ENCODE results near the gene ACOXL. TPM values are rescaled to one million over a fixed set of nuclear protein-coding genes. Genes with fewer than 3 reads are reported as not detected.
A peak's percentile ranks its signal among the peaks of the same experiment; 100 is the strongest.

The ACOXL gene
- total and polyA plus RNA-seq, 2 of the 8 experiments (the other 6 are each of a cell fraction or from before 2014, with no cell fraction given): 11.4 to 20.6 TPM

DNA sequence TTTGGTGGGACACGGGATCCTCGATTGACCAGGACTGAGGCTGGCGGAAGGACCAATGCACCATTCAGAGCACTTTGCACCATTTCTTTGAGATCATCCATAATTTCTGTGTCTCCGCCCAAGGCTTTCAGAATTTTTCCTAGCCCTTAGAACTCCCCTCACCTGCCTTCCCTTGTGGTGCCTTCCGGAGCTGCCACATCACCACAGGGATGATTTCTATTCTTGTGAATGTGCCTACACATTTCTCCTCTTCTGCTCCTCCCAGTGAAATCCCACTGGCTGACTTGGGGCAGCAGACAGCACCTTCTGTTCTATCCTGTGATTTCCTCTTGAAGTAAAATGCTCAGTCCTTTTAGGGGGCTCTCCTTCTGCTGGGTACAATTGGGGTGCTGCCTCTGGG is 11.2 kb downstream of the ACOXL start:
- CTCF ChIA-PET (ENCODE audit: partially characterized antibody): interaction anchor here (1.5 kb wide), 1 partner anchor 11 kb away, joined by 3 read pairs; the partner anchor contains the start of gene ACOXL

More for the DNA sequence above, 11.2 kb downstream of the ACOXL start:
- Histone ChIP-seq H3K18ac (ENCODE audit: extremely low read depth, low read length) (no peak overlapping the region), H2BK5ac (ENCODE audit: low read depth, low read length) (no peak overlapping the region), H4K5ac (ENCODE audit: insufficient read length, low read depth, low read length) (no peak overlapping the region), H2AK5ac (ENCODE audit: low read depth, low read length) (no peak overlapping the region), H3K23me2 (ENCODE audit: low read depth, low read length) (no peaks in the 10 kb centered on the region), H4K91ac (replicated peaks; ENCODE audit: insufficient read length, low read length) (peak overlapping the region; percentile 38), H3K79me1 (ENCODE audit: low read depth, low read length) (peaks cover 5% of the 10 kb centered on the region), H3K14ac (ENCODE audit: insufficient read length) (no peak overlapping the region), H4K20me1 (replicated peaks in 1 of 2; ENCODE audit: control insufficient read depth in 1 of 2, insufficient read depth in 2 of 2, low read length in 2 of 2) (peaks cover 0 to 4% of the 10 kb centered on the region in 2 experiments), H4K8ac (ENCODE audit: extremely low read depth, insufficient read depth, low read length) (no peak overlapping the region; the same call in 1 of the 2 replicates), H3K27ac (ENCODE audit: low read depth, low read length) (no peak overlapping the region), H3K4ac (replicated peaks; ENCODE audit: insufficient read length, low read depth, low read length) (no peak overlapping the region), H3K9me3 (ENCODE audit: insufficient read depth in 2 of 2, low read depth in 1 of 2, low read length in 1 of 2) (no peaks in the 10 kb centered on the region), H3K23ac (ENCODE audit: insufficient read length) (no peak overlapping the region), H3K9ac (replicated peaks in 1 of 4; ENCODE audit: extremely low read depth in 1 of 4, low read depth in 3 of 4, low read length in 3 of 4) (no peak overlapping the region), H3K4me2 (ENCODE audit: insufficient read depth in 1 of 2, low read depth in 2 of 2, low read length in 2 of 2) (no peak overlapping the region; a peak in 1 of 4 replicates), H2BK120ac (replicated peaks; ENCODE audit: low read depth, low read length) (no peak overlapping the region), H2BK15ac (ENCODE audit: low read length) (no peak overlapping the region), H3K4me1 (replicated peaks in 1 of 4; ENCODE audit: control insufficient read depth in 3 of 4, insufficient read depth in 4 of 4, low read length in 3 of 4) (peaks cover 9 to 32% (median 27%) of the 10 kb centered on the region in 4 experiments), H3K36me3 (ENCODE audit: control insufficient read depth in 2 of 4, insufficient read depth in 4 of 4, low read length in 3 of 4) (peaks cover 0 to 4% (median 0%) of the 10 kb centered on the region in 4 experiments; a peak in 2 of 8 replicates), H3K56ac (replicated peaks; ENCODE audit: insufficient read length, low read depth, low read length) (no peak overlapping the region), H3K27me3 (replicated peaks in 1 of 4; ENCODE audit: control insufficient read depth in 3 of 4, extremely low read depth in 1 of 4, insufficient read depth in 3 of 4, low read length in 3 of 4) (no peaks in the 10 kb centered on the region), H2AFZ (ENCODE audit: low read length) (no peak overlapping the region), H2BK20ac (ENCODE audit: low read length) (no peak overlapping the region), H2BK12ac (ENCODE audit: low read depth, low read length) (no peak overlapping the region), H3K79me2 (ENCODE audit: control insufficient read depth in 1 of 2, insufficient read depth in 2 of 2, low read length in 2 of 2) (peaks cover 6 to 86% of the 10 kb centered on the region in 2 experiments), H3K4me3 (ENCODE audit: extremely low read depth in 1 of 4, insufficient read depth in 2 of 4, low read depth in 3 of 4, low read length in 4 of 4) (no peak overlapping the region)
- no peak for TF ChIP-seq CEBPB (IDR thresholded peaks at IDR 0.05; ENCODE audit: low read depth, low read length)
- TF ChIP-seq BCL11A (IDR thresholded peaks at IDR 0.05; ENCODE audit: low read depth in 2 of 2, low read length in 2 of 2): no peak
- TF ChIP-seq POLR2A (IDR thresholded peaks at IDR 0.05; ENCODE audit: control extremely low read depth in 1 of 2, low read depth in 2 of 2, low read length in 2 of 2): no peak
- TF ChIP-seq CBX8 (IDR thresholded peaks at IDR 0.05; ENCODE audit: borderline replicate concordance, low read depth, low read length): no peak
- TF ChIP-seq RNF2 (IDR thresholded peaks at IDR 0.05; ENCODE audit: borderline replicate concordance, low read depth, low read length, missing control alignments, poor library complexity, severe bottlenecking): no peak
- TF ChIP-seq CHD1 (IDR thresholded peaks at IDR 0.05; ENCODE audit: low read depth, low read length): no peak
- TF ChIP-seq BRCA1 (IDR thresholded peaks at IDR 0.05; ENCODE audit: low read depth, low read length): no peak
- no peak for TF ChIP-seq HDAC6 (IDR thresholded peaks at IDR 0.05; ENCODE audit: low read depth, low read length)
- TF ChIP-seq, protein P1, sequence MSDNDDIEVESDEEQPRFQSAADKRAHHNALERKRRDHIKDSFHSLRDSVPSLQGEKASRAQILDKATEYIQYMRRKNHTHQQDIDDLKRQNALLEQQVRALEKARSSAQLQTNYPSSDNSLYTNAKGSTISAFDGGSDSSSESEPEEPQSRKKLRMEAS (IDR thresholded peaks at IDR 0.05): no peak
- TF ChIP-seq, protein P2, sequence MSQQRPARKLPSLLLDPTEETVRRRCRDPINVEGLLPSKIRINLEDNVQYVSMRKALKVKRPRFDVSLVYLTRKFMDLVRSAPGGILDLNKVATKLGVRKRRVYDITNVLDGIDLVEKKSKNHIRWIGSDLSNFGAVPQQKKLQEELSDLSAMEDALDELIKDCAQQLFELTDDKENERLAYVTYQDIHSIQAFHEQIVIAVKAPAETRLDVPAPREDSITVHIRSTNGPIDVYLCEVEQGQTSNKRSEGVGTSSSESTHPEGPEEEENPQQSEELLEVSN (IDR thresholded peaks at IDR 0.05): no peak
- TF ChIP-seq SAP30 (IDR thresholded peaks at IDR 0.05; ENCODE audit: insufficient read depth, insufficient replicate concordance, low read length): no peak
- TF ChIP-seq, protein P3, sequence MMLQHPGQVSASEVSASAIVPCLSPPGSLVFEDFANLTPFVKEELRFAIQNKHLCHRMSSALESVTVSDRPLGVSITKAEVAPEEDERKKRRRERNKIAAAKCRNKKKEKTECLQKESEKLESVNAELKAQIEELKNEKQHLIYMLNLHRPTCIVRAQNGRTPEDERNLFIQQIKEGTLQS (IDR thresholded peaks at IDR 0.05; ENCODE audit: insufficient read depth, low read depth, low read length): no peak
- POLR2A ChIA-PET (ENCODE audit: partially characterized antibody): no interaction called here
- WGBS, 2 experiments (ENCODE audit: extremely low coverage in 1 of 2, insufficient coverage in 1 of 2, insufficient read length in 1 of 2, insufficient replicate concordance in 2 of 2, low coverage in 1 of 2, low lambda C conversion rate in 2 of 2, missing lambda C conversion rate in 1 of 2): 82% methylated on average over 5 of the region's 5 CpGs; no CpG with 5 or more reads in 1 of the 2 experiments
- DNase-seq (ENCODE audit: low read depth in 1 of 2, low spot score in 2 of 2) (no peak), FAIRE-seq (no peak)
